ENCODE results near the gene LHX6. TPM values are rescaled to one million over a fixed set of nuclear protein-coding genes. Genes with fewer than 3 reads are reported as not detected.

LHX6 gene
- total RNA-seq, 6 donors from 2014 or later: 1.0 to 11.3 (median 2.9) TPM

DNA sequence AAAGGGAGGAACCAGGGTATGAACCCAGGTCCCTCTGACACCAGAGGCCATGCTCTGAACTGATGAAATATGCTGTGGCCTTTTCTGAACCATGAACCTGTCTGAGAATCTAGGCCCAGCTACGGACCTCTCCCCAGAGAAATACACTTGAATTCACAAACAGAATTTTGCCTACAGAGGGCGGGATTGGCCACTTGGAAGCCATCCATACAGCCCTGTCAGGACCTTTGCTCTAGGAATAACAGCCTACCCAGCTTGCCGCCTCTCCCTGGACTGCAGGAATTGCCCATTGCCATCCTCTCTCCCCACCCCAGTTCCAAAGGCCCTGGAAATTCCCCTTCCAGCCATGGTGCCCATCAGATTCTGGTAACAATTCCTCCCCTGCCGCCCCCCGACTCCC lies 42.5 kb downstream of the LHX6 start:
- ATAC-seq (ENCODE audit: low FRiP score in 2 of 2): no peak
- WGBS, 2 donors: 89 to 100% methylated on average over 2 to 5 of the region's 5 CpGs
- Histone ChIP-seq H3K4me1 (no peaks in the 10 kb centered on the region), H3K9me3 (no peaks in the 10 kb centered on the region), H3K4me3 (no peak overlapping the region), H3K36me3 (no peaks in the 10 kb centered on the region), H3K27me3 (no peaks in the 10 kb centered on the region), H3K27ac (no peak overlapping the region)
- TF ChIP-seq POLR2A (IDR thresholded peaks at IDR 0.05) (no peak), CTCF (IDR thresholded peaks at IDR 0.05) (no peak), EP300 (IDR thresholded peaks at IDR 0.05) (no peak), POLR2AphosphoS5 (IDR thresholded peaks at IDR 0.05) (no peak)
- no peak for DNase-seq

DNA sequence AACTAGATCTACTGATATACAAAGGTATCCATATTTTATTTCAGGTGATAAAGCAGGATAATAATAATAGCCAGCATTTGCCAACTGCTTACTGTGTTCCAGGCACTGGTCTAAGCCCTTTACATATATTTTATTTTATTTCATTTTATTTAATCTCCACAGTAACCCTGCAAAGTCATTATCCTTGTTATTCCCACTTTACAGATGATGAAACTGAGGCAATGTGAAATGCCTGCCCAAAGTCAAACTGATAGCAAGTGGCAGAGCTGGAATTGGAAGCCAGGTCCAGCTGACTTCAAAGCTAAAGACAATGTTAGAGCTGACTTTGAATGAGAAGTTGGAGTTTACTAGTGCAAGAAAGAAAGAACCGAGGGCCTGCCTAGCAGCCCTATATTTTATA lies 44.2 kb downstream of the LHX6 start:
- no peaks in the 10 kb centered on the region for H3K27me3 ChIP-seq
- H3K9me3 ChIP-seq: no peaks in the 10 kb centered on the region
- DNase-seq: no peak
- H3K36me3 ChIP-seq: no peaks in the 10 kb centered on the region
- no peaks in the 10 kb centered on the region for H3K4me1 ChIP-seq
- TF ChIP-seq EP300 (IDR thresholded peaks at IDR 0.05) (no peak), POLR2AphosphoS5 (IDR thresholded peaks at IDR 0.05) (no peak), POLR2A (IDR thresholded peaks at IDR 0.05) (no peak), CTCF (IDR thresholded peaks at IDR 0.05) (no peak)
- H3K27ac ChIP-seq: no peak overlapping the region
- H3K4me3 ChIP-seq: no peak overlapping the region
- WGBS, 2 donors: 82 to 96% methylated on average over 1 of the region's 1 CpG
- no peak for ATAC-seq (ENCODE audit: low FRiP score in 2 of 2)

DNA sequence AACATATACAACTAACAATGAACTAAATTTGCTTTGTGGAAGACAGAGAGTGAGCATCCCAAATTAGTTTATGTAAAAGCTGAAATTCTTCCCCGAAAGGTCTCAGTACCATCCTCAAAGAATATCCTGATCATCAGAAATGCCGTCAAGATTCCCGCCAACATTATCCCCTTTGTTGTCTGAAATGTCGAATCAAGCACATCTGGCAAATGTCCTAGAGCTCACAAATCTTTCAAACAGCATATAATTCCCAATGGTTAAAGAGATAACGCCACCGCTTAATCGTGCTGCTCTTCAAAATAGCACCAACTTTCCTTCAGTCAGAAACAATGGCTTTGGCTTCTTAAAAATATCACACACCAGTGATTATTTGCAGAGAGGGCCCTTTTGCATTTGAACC lies 45.3 kb downstream of the LHX6 start:
- TF ChIP-seq EP300 (IDR thresholded peaks at IDR 0.05) (no peak), POLR2A (IDR thresholded peaks at IDR 0.05) (no peak), CTCF (IDR thresholded peaks at IDR 0.05) (no peak), POLR2AphosphoS5 (IDR thresholded peaks at IDR 0.05) (no peak)
- no peaks in the 10 kb centered on the region for H3K4me1 ChIP-seq
- no peaks in the 10 kb centered on the region for H3K27me3 ChIP-seq
- H3K27ac ChIP-seq: no peak overlapping the region
- no peak overlapping the region for H3K4me3 ChIP-seq
- DNase-seq (no peak), ATAC-seq (ENCODE audit: low FRiP score in 2 of 2) (no peak)
- 77 to 90% methylated on average over 7 of the region's 7 CpGs for WGBS, 2 donors
- H3K9me3 ChIP-seq: no peaks in the 10 kb centered on the region
- H3K36me3 ChIP-seq: no peaks in the 10 kb centered on the region

- 38 to 76% methylated on average over 4 of the region's 4 CpGs for WGBS, 2 donors
- no peak overlapping the region for H3K4me3 ChIP-seq
- no peaks in the 10 kb centered on the region for H3K36me3 ChIP-seq
- ATAC-seq (ENCODE audit: low FRiP score in 2 of 2): no peak
- no peaks in the 10 kb centered on the region for H3K9me3 ChIP-seq
- H3K27me3 ChIP-seq: no peaks in the 10 kb centered on the region
- no peak for DNase-seq
- no peaks in the 10 kb centered on the region for H3K4me1 ChIP-seq
- H3K27ac ChIP-seq: no peak overlapping the region
- TF ChIP-seq EP300 (IDR thresholded peaks at IDR 0.05) (no peak), CTCF (IDR thresholded peaks at IDR 0.05) (no peak), POLR2AphosphoS5 (IDR thresholded peaks at IDR 0.05) (no peak), POLR2A (IDR thresholded peaks at IDR 0.05) (no peak)
Measured at GRCh38 chr9:122180633-122181032, 48.1 kb downstream of the LHX6 start.

GRCh38 chr9:122179690-122180074 lies 49.1 kb downstream of the LHX6 start:
- Histone ChIP-seq H3K27ac (no peak overlapping the region), H3K4me3 (no peak overlapping the region), H3K9me3 (no peaks in the 10 kb centered on the region), H3K27me3 (no peaks in the 10 kb centered on the region), H3K36me3 (no peaks in the 10 kb centered on the region), H3K4me1 (no peaks in the 10 kb centered on the region)
- TF ChIP-seq POLR2AphosphoS5 (IDR thresholded peaks at IDR 0.05) (no peak), POLR2A (IDR thresholded peaks at IDR 0.05) (no peak), CTCF (IDR thresholded peaks at IDR 0.05) (no peak), EP300 (IDR thresholded peaks at IDR 0.05) (no peak)
- ATAC-seq (ENCODE audit: low FRiP score in 2 of 2) (no peak), DNase-seq (no peak)
- WGBS, 2 donors: 88 to 91% methylated on average over 1 to 2 of the region's 2 CpGs

Measured in upper lobe of left lung (tissue), 6 donors.